Measurements from ENCODE around the gene MRPS21. TPM values are rescaled to one million over a fixed set of nuclear protein-coding genes. Genes with fewer than 3 reads are reported as not detected.
A peak's percentile ranks its signal among the peaks of the same experiment; 100 is the strongest.

Gene MRPS21
- polyA plus RNA-seq, 2 of the 4 experiments (the other 2 are of a cell fraction): 95.7 to 113 TPM

GRCh38 chr1:150320667-150320978, 27.0 kb downstream of the MRPS21 start:
- ATAC-seq (no peak), DNase-seq (ENCODE audit: low read depth in 1 of 2, low spot score in 1 of 2) (no peak), FAIRE-seq (no peak)
- H3K4me2 ChIP-seq: peak overlapping the region; percentile 30; the same call in 2 of the 3 replicates
- peaks cover 4% of the 10 kb centered on the region; the same call in 1 of the 3 replicates for H3K4me1 ChIP-seq
- H3K4me3 ChIP-seq: peak overlapping the region; percentile 78
- TF ChIP-seq CBX2 (IDR thresholded peaks at IDR 0.05; ENCODE audit: borderline replicate concordance, low read depth) (no peak), CHD4 (IDR thresholded peaks at IDR 0.05; ENCODE audit: borderline replicate concordance) (0 out of 2 replicates have a peak, but pooled peaks have one; percentile 45), CHD2 (IDR thresholded peaks at IDR 0.05; ENCODE audit: low read length, partially characterized antibody) (no peak), MAX (IDR thresholded peaks at IDR 0.05) (no peak)
- H3K27ac ChIP-seq: peak overlapping the region; percentile 93 to 94
- ChIA-PET CTCF (no interaction called here), POLR2A (interaction anchor here (0.6 to 0.8 kb wide), 2 partner anchors 17 to 50 kb away, joined by 3 read pairs; no protein-coding TSS in a partner anchor)
- 0 out of 3 replicates have a peak, but pooled peaks cover 3% of the 10 kb centered on the region for H3K9me3 ChIP-seq
- 93% methylated on average over 8 of the region's 8 CpGs for WGBS (ENCODE audit: missing lambda C conversion rate)

GRCh38 chr1:150321826-150322166, 28.1 kb downstream of the MRPS21 start:
- 0 out of 3 replicates have a peak, but pooled peaks cover 3% of the 10 kb centered on the region for H3K9me3 ChIP-seq
- FAIRE-seq (no peak), ATAC-seq (no peak), DNase-seq (ENCODE audit: low read depth in 1 of 2, low spot score in 1 of 2) (no peak)
- TF ChIP-seq RFX5 (IDR thresholded peaks at IDR 0.05) (no peak), FOXS1 (CRISPR knock-in tag; IDR thresholded peaks at IDR 0.05) (no peak), ELK1 (IDR thresholded peaks at IDR 0.05; ENCODE audit: low read depth, low read length) (no peak)
- WGBS (ENCODE audit: missing lambda C conversion rate): 0% methylated on average over 9 of the region's 9 CpGs
- ChIA-PET CTCF (no interaction called here), POLR2A (no interaction called here)
- H3K4me2 ChIP-seq: peak overlapping the region; percentile 97
- peak overlapping the region; percentile 78 for H3K4me3 ChIP-seq
- peak overlapping the region; percentile 93 to 94 for H3K27ac ChIP-seq
- peaks cover 4% of the 10 kb centered on the region; the same call in 1 of the 3 replicates for H3K4me1 ChIP-seq

GRCh38 chr1:150322310-150322709, 28.6 kb downstream of the MRPS21 start:
- ATAC-seq: no peak
- POLR2A ChIA-PET: interaction anchor here (0.7 kb wide), 1 partner anchor 210 kb away, joined by 4 read pairs; no protein-coding TSS in a partner anchor
- peak overlapping the region; percentile 78 for H3K4me3 ChIP-seq
- H3K27ac ChIP-seq: peak overlapping the region; percentile 93 to 94
- peak overlapping the region; percentile 97 for H3K4me2 ChIP-seq
- TF ChIP-seq EHF (CRISPR knock-in tag; IDR thresholded peaks at IDR 0.05) (no peak), TP53 (CRISPR knock-in tag; IDR thresholded peaks at IDR 0.05) (no peak), FOSB (CRISPR knock-in tag; IDR thresholded peaks at IDR 0.05) (no peak), RARB (CRISPR knock-in tag; IDR thresholded peaks at IDR 0.05) (no peak), SREBF2 (IDR thresholded peaks at IDR 0.05) (no peak), MYC (IDR thresholded peaks at IDR 0.05; ENCODE audit: borderline replicate concordance, low read length) (no peak), RCOR1 (IDR thresholded peaks at IDR 0.05; ENCODE audit: low read depth, low read length) (no peak)
- CTCF ChIA-PET: interaction anchor here (1.2 kb wide), 1 partner anchor 67 kb away, joined by 4 read pairs; no protein-coding TSS in a partner anchor
- peaks cover 4% of the 10 kb centered on the region; the same call in 1 of the 3 replicates for H3K4me1 ChIP-seq
- WGBS (ENCODE audit: missing lambda C conversion rate): 50% methylated on average over 3 of the region's 3 CpGs
- H3K9me3 ChIP-seq: 0 out of 3 replicates have a peak, but pooled peaks cover 3% of the 10 kb centered on the region
- no peak for FAIRE-seq
- DNase-seq (ENCODE audit: low read depth in 1 of 2, low spot score in 1 of 2): peak; percentile 20 to 21

- FAIRE-seq (no peak), ATAC-seq (no peak; a peak in 1 of 6 replicates), DNase-seq (ENCODE audit: low read depth in 1 of 2, low spot score in 1 of 2) (no peak)
- 94% methylated on average over 7 of the region's 7 CpGs for WGBS (ENCODE audit: missing lambda C conversion rate)
- CTCF ChIA-PET: interaction anchor here (1.0 kb wide), 1 partner anchor 9 kb away, joined by 3 read pairs; no protein-coding TSS in a partner anchor
- no peak overlapping the region for H3K4me2 ChIP-seq
- POLR2A ChIA-PET: no interaction called here
- H3K4me1 ChIP-seq: no peaks in the 10 kb centered on the region
- H3K4me3 ChIP-seq: no peak overlapping the region
- TF ChIP-seq MAX (IDR thresholded peaks at IDR 0.05) (no peak), ZSCAN20 (CRISPR knock-in tag; IDR thresholded peaks at IDR 0.05) (no peak), PBX3 (IDR thresholded peaks at IDR 0.05) (no peak), RARB (CRISPR knock-in tag; IDR thresholded peaks at IDR 0.05) (no peak), FOSB (CRISPR knock-in tag; IDR thresholded peaks at IDR 0.05) (no peak), KDM1A (IDR thresholded peaks at IDR 0.05; ENCODE audit: low read depth) (no peak), TP53 (CRISPR knock-in tag; IDR thresholded peaks at IDR 0.05) (no peak), RNF2 (IDR thresholded peaks at IDR 0.05; ENCODE audit: borderline replicate concordance, low read depth) (no peak), CHD2 (IDR thresholded peaks at IDR 0.05; ENCODE audit: low read length, partially characterized antibody) (no peak), MAZ (IDR thresholded peaks at IDR 0.05; ENCODE audit: borderline replicate concordance, low read depth, low read length) (no peak), RAD21 (conservative IDR thresholded peaks at IDR 0.05 in 1 of 2, IDR thresholded peaks at IDR 0.05 in 1 of 2) (no peak), CBX8 (IDR thresholded peaks at IDR 0.05) (no peak), HDAC2 (IDR thresholded peaks at IDR 0.05) (no peak), REST (IDR thresholded peaks at IDR 0.05) (no peak)
- no peaks in the 10 kb centered on the region for H3K9me3 ChIP-seq
- H3K27ac ChIP-seq: no peak overlapping the region
These were observed 39.1 kb downstream of the MRPS21 start for GRCh38 chr1:150332651-150333290.

All from A549 (cell line).